Vagina (tissue), 2 donors: ENCODE results near the gene SIDT2.

ENCODE experiments used
- POLR2AphosphoS5 ChIP-seq, 2 donors: sonication (generic); formaldehyde crosslinking; IDR thresholded peaks; one replicate each; pipeline ENCODE4 v1.9.0; 2017; ENCODE audit warnings: antibody characterized with exemption in 2 of 2, mild to moderate bottlenecking in 2 of 2, low read depth in 1 of 2; ENCODE audit not compliant: insufficient read depth in 1 of 2
- TF ChIP-seq, protein P1 (sequence below), 3 experiments: fragments of 450-650 bp in 2 of 3; fragments of 200-600 bp in 1 of 3; sonication (generic) in 1 of 3; IDR thresholded peaks; one replicate each; pipeline ENCODE4 v1.5.1; 2017 to 2019; ENCODE audit warnings: antibody characterized with exemption in 3 of 3, mild to moderate bottlenecking in 2 of 3, moderate library complexity in 2 of 3

DNA sequence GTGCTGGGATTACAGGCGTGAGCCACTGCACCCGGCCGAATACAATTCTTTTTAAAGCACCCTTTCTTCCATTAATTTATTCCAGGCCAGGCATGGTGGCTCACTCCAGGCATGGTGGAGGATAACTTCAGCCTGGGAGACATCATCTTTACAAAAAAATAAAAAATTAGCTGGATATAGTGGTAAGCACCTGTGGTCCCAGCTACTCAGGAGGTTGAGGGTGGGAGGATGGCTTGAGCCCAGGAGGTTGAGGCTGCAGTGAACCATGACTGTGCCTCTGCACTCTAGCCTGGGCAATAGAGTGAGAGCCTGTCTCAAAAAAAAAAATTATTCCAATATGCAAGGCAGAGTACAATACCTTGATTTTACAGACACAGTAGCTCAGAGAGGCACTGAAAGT, 32.1 kb downstream of the SIDT2 start:
- TF ChIP-seq, protein P1, sequence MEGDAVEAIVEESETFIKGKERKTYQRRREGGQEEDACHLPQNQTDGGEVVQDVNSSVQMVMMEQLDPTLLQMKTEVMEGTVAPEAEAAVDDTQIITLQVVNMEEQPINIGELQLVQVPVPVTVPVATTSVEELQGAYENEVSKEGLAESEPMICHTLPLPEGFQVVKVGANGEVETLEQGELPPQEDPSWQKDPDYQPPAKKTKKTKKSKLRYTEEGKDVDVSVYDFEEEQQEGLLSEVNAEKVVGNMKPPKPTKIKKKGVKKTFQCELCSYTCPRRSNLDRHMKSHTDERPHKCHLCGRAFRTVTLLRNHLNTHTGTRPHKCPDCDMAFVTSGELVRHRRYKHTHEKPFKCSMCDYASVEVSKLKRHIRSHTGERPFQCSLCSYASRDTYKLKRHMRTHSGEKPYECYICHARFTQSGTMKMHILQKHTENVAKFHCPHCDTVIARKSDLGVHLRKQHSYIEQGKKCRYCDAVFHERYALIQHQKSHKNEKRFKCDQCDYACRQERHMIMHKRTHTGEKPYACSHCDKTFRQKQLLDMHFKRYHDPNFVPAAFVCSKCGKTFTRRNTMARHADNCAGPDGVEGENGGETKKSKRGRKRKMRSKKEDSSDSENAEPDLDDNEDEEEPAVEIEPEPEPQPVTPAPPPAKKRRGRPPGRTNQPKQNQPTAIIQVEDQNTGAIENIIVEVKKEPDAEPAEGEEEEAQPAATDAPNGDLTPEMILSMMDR (IDR thresholded peaks at IDR 0.05) = no peak
- no peak for TF ChIP-seq POLR2AphosphoS5 (IDR thresholded peaks at IDR 0.05; ENCODE audit: insufficient read depth in 1 of 2, low read depth in 1 of 2)
